Mammary epithelial cell (primary cell): ENCODE results near the gene TP53TG5.

ENCODE experiments used
- CTCF ChIP-seq, 2 donors: IDR thresholded peaks in 1 of 2; conservative IDR thresholded peaks in 1 of 2; 2 replicates each; pipeline ENCODE4 v1.5.1; 2011 to 2012; ENCODE audit warnings: inconsistent platforms in 2 of 2, low read length in 2 of 2, mild to moderate bottlenecking in 2 of 2, control low read depth in 1 of 2, low read depth in 1 of 2; ENCODE audit not compliant: insufficient read depth in 1 of 2; ENCODE audit errors: extremely low read depth in 1 of 2
- EZH2 ChIP-seq: IDR thresholded peaks from 2 replicates; pipeline ENCODE4 v1.6.1; 2012; ENCODE audit warnings: low read length, inconsistent platforms, borderline replicate concordance

- no peak for TF ChIP-seq CTCF (conservative IDR thresholded peaks at IDR 0.05 in 1 of 2, IDR thresholded peaks at IDR 0.05 in 1 of 2; ENCODE audit: extremely low read depth in 1 of 2, insufficient read depth in 1 of 2, low read depth in 1 of 2, low read length in 2 of 2)
- no peak for TF ChIP-seq EZH2
Observed at GRCh38 chr20:45365444-45365970, 12.6 kb downstream of the TP53TG5 start.
